Measurements from ENCODE around the gene TRAF2. TPM values are rescaled to one million over a fixed set of nuclear protein-coding genes. Genes with fewer than 3 reads are reported as not detected.
"Not testable (repeated sequence)": the region's sequence is repeated elsewhere in the genome, so short reads cannot be mapped to it uniquely, and the experiment has no call there.

The TRAF2 gene
- total RNA-seq, 1 experiment from 2014 or later: 61.9 TPM

GRCh38 chr9:136868644-136869043 lies 17.7 kb upstream of the TRAF2 start:
- in situ Hi-C loops (cut with HindIII; ENCODE audit: low pct_unique_long_range_greater_than_20kb, low sequenced_read_pairs): no loop called here
- no peak for DNase-seq (ENCODE audit: low read depth)

- in situ Hi-C loops (cut with HindIII; ENCODE audit: low pct_unique_long_range_greater_than_20kb, low sequenced_read_pairs): not testable (repeated sequence)
- DNase-seq (ENCODE audit: low read depth): peak; percentile 76
Observed at GRCh38 chr9:136869611-136870010, 16.7 kb upstream of the TRAF2 start.

- in situ Hi-C loops (cut with HindIII; ENCODE audit: low pct_unique_long_range_greater_than_20kb, low sequenced_read_pairs): no loop called here
- DNase-seq (ENCODE audit: low read depth): no peak
Observed at GRCh38 chr9:136875155-136875554, 11.2 kb upstream of the TRAF2 start.

- no peak for DNase-seq (ENCODE audit: low read depth)
- in situ Hi-C loops (cut with HindIII; ENCODE audit: low pct_unique_long_range_greater_than_20kb, low sequenced_read_pairs): no loop called here
Observed at GRCh38 chr9:136876476-136876875, 9.8 kb upstream of the TRAF2 start.

- DNase-seq (ENCODE audit: low read depth): no peak
- in situ Hi-C loops (cut with HindIII; ENCODE audit: low pct_unique_long_range_greater_than_20kb, low sequenced_read_pairs): no loop called here
Observed at GRCh38 chr9:136880651-136881050, 5.7 kb upstream of the TRAF2 start.

- in situ Hi-C loops (cut with HindIII; ENCODE audit: low pct_unique_long_range_greater_than_20kb, low sequenced_read_pairs): no loop called here
- peak; percentile 52 for DNase-seq (ENCODE audit: low read depth)
Observed at GRCh38 chr9:136881691-136882108, 4.6 kb upstream of the TRAF2 start.

- DNase-seq (ENCODE audit: low read depth): peak; percentile 90
- in situ Hi-C loops (cut with HindIII; ENCODE audit: low pct_unique_long_range_greater_than_20kb, low sequenced_read_pairs): no loop called here
Observed at GRCh38 chr9:136882109-136882946, 4.0 kb upstream of the TRAF2 start.

GRCh38 chr9:136882947-136883283 lies 3.4 kb upstream of the TRAF2 start:
- in situ Hi-C loops (cut with HindIII; ENCODE audit: low pct_unique_long_range_greater_than_20kb, low sequenced_read_pairs); DNase-seq (ENCODE audit: low read depth): not testable (repeated sequence)

- DNase-seq (ENCODE audit: low read depth); in situ Hi-C loops (cut with HindIII; ENCODE audit: low pct_unique_long_range_greater_than_20kb, low sequenced_read_pairs): not testable (repeated sequence)
Observed at GRCh38 chr9:136883670-136884069, 2.6 kb upstream of the TRAF2 start.

GRCh38 chr9:136886610-136887597 lies 588 bp downstream of the TRAF2 start:
- peak; percentile 25 for DNase-seq (ENCODE audit: low read depth)
- in situ Hi-C loops (cut with HindIII; ENCODE audit: low pct_unique_long_range_greater_than_20kb, low sequenced_read_pairs): no loop called here

- in situ Hi-C loops (cut with HindIII; ENCODE audit: low pct_unique_long_range_greater_than_20kb, low sequenced_read_pairs): no loop called here
- DNase-seq (ENCODE audit: low read depth): no peak
Observed at GRCh38 chr9:136888454-136888853, 2.1 kb downstream of the TRAF2 start.

- in situ Hi-C loops (cut with HindIII; ENCODE audit: low pct_unique_long_range_greater_than_20kb, low sequenced_read_pairs): no loop called here
- no peak for DNase-seq (ENCODE audit: low read depth)
Observed at GRCh38 chr9:136889858-136890257, 3.5 kb downstream of the TRAF2 start.

GRCh38 chr9:136890661-136891060 lies 4.3 kb downstream of the TRAF2 start:
- in situ Hi-C loops (cut with HindIII; ENCODE audit: low pct_unique_long_range_greater_than_20kb, low sequenced_read_pairs): no loop called here
- no peak for DNase-seq (ENCODE audit: low read depth)

GRCh38 chr9:136896027-136896426 lies 9.7 kb downstream of the TRAF2 start:
- no peak for DNase-seq (ENCODE audit: low read depth)
- in situ Hi-C loops (cut with HindIII; ENCODE audit: low pct_unique_long_range_greater_than_20kb, low sequenced_read_pairs): no loop called here

GRCh38 chr9:136898483-136899100 lies 12.3 kb downstream of the TRAF2 start:
- DNase-seq (ENCODE audit: low read depth): no peak
- in situ Hi-C loops (cut with HindIII; ENCODE audit: low pct_unique_long_range_greater_than_20kb, low sequenced_read_pairs): no loop called here

- no peak for DNase-seq (ENCODE audit: low read depth)
- in situ Hi-C loops (cut with HindIII; ENCODE audit: low pct_unique_long_range_greater_than_20kb, low sequenced_read_pairs): no loop called here
Observed at GRCh38 chr9:136899196-136899595, 12.9 kb downstream of the TRAF2 start.

GRCh38 chr9:136900556-136900955 lies 14.2 kb downstream of the TRAF2 start:
- in situ Hi-C loops (cut with HindIII; ENCODE audit: low pct_unique_long_range_greater_than_20kb, low sequenced_read_pairs): no loop called here
- no peak for DNase-seq (ENCODE audit: low read depth)

GRCh38 chr9:136900988-136901515 lies 14.7 kb downstream of the TRAF2 start:
- peak; percentile 80 for DNase-seq (ENCODE audit: low read depth)
- in situ Hi-C loops (cut with HindIII; ENCODE audit: low pct_unique_long_range_greater_than_20kb, low sequenced_read_pairs): no loop called here
